ENCODE results near the gene SEC14L1. TPM values are rescaled to one million over a fixed set of nuclear protein-coding genes. Genes with fewer than 3 reads are reported as not detected.
A peak's percentile ranks its signal among the peaks of the same experiment; 100 is the strongest.

The SEC14L1 gene
- total and polyA plus RNA-seq, 4 donors, result 17.0 to 52.0 (median 26.8) TPM

DNA sequence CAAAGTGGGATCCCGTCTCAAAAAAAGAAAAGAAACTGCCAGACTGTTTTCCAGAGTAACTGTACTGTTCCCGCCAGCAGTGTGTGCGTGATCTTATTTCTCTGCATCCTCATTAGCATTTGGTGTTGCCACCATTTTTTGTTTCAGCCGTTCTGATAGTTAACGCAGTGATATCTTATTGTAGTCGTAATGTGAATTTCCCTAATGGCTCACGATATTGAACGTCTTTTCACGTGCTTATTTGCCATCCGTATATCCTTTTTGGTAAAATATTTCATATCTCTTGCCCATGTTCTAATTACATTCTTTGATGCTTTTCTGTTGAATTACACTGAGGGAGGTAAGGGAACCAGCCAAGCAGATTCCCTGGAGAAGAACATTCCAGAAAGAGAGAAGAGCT lies 92.4 kb downstream of the SEC14L1 start:
- no peak for TF ChIP-seq GABPA (IDR thresholded peaks at IDR 0.05 in 1 of 2, conservative IDR thresholded peaks at IDR 0.05 in 1 of 2)
- TF ChIP-seq, protein P1, sequence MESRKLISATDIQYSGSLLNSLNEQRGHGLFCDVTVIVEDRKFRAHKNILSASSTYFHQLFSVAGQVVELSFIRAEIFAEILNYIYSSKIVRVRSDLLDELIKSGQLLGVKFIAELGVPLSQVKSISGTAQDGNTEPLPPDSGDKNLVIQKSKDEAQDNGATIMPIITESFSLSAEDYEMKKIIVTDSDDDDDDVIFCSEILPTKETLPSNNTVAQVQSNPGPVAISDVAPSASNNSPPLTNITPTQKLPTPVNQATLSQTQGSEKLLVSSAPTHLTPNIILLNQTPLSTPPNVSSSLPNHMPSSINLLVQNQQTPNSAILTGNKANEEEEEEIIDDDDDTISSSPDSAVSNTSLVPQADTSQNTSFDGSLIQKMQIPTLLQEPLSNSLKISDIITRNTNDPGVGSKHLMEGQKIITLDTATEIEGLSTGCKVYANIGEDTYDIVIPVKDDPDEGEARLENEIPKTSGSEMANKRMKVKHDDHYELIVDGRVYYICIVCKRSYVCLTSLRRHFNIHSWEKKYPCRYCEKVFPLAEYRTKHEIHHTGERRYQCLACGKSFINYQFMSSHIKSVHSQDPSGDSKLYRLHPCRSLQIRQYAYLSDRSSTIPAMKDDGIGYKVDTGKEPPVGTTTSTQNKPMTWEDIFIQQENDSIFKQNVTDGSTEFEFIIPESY (IDR thresholded peaks at IDR 0.05), result no peak
- no peak for TF ChIP-seq YY1 (IDR thresholded peaks at IDR 0.05)
- TF ChIP-seq HNF4G (IDR thresholded peaks at IDR 0.05), result no peak
- no peak for TF ChIP-seq NR2F2 (IDR thresholded peaks at IDR 0.05)
- no peak for TF ChIP-seq FOXA2 (IDR thresholded peaks at IDR 0.05)
- TF ChIP-seq RXRA (IDR thresholded peaks at IDR 0.05), result no peak
- TF ChIP-seq, protein P2, sequence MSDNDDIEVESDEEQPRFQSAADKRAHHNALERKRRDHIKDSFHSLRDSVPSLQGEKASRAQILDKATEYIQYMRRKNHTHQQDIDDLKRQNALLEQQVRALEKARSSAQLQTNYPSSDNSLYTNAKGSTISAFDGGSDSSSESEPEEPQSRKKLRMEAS (IDR thresholded peaks at IDR 0.05), result no peak
- TF ChIP-seq, protein P3, sequence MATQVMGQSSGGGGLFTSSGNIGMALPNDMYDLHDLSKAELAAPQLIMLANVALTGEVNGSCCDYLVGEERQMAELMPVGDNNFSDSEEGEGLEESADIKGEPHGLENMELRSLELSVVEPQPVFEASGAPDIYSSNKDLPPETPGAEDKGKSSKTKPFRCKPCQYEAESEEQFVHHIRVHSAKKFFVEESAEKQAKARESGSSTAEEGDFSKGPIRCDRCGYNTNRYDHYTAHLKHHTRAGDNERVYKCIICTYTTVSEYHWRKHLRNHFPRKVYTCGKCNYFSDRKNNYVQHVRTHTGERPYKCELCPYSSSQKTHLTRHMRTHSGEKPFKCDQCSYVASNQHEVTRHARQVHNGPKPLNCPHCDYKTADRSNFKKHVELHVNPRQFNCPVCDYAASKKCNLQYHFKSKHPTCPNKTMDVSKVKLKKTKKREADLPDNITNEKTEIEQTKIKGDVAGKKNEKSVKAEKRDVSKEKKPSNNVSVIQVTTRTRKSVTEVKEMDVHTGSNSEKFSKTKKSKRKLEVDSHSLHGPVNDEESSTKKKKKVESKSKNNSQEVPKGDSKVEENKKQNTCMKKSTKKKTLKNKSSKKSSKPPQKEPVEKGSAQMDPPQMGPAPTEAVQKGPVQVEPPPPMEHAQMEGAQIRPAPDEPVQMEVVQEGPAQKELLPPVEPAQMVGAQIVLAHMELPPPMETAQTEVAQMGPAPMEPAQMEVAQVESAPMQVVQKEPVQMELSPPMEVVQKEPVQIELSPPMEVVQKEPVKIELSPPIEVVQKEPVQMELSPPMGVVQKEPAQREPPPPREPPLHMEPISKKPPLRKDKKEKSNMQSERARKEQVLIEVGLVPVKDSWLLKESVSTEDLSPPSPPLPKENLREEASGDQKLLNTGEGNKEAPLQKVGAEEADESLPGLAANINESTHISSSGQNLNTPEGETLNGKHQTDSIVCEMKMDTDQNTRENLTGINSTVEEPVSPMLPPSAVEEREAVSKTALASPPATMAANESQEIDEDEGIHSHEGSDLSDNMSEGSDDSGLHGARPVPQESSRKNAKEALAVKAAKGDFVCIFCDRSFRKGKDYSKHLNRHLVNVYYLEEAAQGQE (IDR thresholded peaks at IDR 0.05), result no peak
- no peak for TF ChIP-seq SP1 (IDR thresholded peaks at IDR 0.05)
- TF ChIP-seq HNF4A (conservative IDR thresholded peaks at IDR 0.05), result no peak
- WGBS, result 97% methylated on average over 10 of the region's 10 CpGs
- Histone ChIP-seq H3K4me1 (ENCODE audit: control insufficient read depth in 4 of 4, insufficient read depth in 4 of 4, low read length in 3 of 4) (no peaks in the 10 kb centered on the region), H3K4me3 (ENCODE audit: low read depth in 1 of 3, low read length in 3 of 3) (no peak overlapping the region), H3K27me3 (ENCODE audit: control insufficient read depth in 4 of 4, insufficient read depth in 4 of 4, low read length in 3 of 4) (no peaks in the 10 kb centered on the region), H3K36me3 (ENCODE audit: control insufficient read depth in 4 of 4, insufficient read depth in 3 of 4, low read depth in 1 of 4, low read length in 3 of 4) (no peaks in the 10 kb centered on the region), H3K9me3 (ENCODE audit: control insufficient read depth in 4 of 4, low read length in 3 of 4) (no peaks in the 10 kb centered on the region), H3K27ac (ENCODE audit: low read depth in 1 of 2, low read length in 2 of 2) (no peak overlapping the region), H3K9ac (ENCODE audit: low read depth in 1 of 2, low read length in 2 of 2) (no peak overlapping the region)
- no peak for DNase-seq (ENCODE audit: low spot score)

DNA sequence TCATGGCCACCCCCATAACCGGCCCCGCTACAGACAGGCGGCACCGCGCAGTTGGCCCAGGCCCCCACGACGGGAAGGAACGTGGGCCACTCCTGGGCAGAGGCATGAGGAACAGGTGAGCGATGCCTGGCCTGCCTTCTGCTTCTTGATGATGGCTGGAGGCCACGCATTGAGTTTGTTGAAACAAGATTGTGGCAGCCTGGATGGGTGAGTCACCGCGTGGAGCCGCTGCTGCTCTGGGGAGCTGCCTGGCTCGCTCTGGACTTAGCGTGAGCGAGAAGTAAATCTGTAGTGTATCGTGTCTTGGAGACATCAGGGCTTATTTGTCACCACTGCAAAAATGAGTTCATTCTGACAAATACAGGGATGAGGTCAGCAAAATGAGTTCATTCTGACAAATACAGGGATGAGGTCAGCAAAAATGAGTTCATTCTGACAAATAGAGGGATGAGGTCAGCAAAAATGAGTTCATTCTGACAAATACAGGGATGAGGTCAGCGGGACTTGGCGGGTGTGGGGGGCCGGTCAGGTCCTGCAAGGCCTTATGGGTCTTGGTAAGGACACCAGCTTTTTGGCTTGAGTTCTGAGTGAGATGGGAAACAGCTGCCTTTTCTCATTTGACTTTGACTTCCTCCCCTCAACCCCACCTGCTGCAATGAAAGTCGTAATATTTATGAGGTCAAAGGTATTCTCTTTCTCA lies 93.0 kb downstream of the SEC14L1 start:
- H3K27me3 ChIP-seq (ENCODE audit: control insufficient read depth in 4 of 4, insufficient read depth in 4 of 4, low read length in 3 of 4), result no peaks in the 10 kb centered on the region
- 79% methylated on average over 21 of the region's 21 CpGs for WGBS
- DNase-seq (ENCODE audit: low spot score), result no peak
- H3K9me3 ChIP-seq (ENCODE audit: control insufficient read depth in 4 of 4, low read length in 3 of 4), result no peaks in the 10 kb centered on the region
- TF ChIP-seq FOXA1 (IDR thresholded peaks at IDR 0.05) (no peak), NR2F2 (IDR thresholded peaks at IDR 0.05) (no peak), JUND (IDR thresholded peaks at IDR 0.05) (peak in 1 of 2 donors; percentile 27)
- no peak overlapping the region for H3K27ac ChIP-seq (ENCODE audit: low read depth in 1 of 2, low read length in 2 of 2)
- no peaks in the 10 kb centered on the region for H3K4me1 ChIP-seq (ENCODE audit: control insufficient read depth in 4 of 4, insufficient read depth in 4 of 4, low read length in 3 of 4)
- no peaks in the 10 kb centered on the region for H3K36me3 ChIP-seq (ENCODE audit: control insufficient read depth in 4 of 4, insufficient read depth in 3 of 4, low read depth in 1 of 4, low read length in 3 of 4)
- H3K9ac ChIP-seq (ENCODE audit: low read depth in 1 of 2, low read length in 2 of 2), result no peak overlapping the region
- H3K4me3 ChIP-seq (ENCODE audit: low read depth in 1 of 3, low read length in 3 of 3), result no peak overlapping the region

DNA sequence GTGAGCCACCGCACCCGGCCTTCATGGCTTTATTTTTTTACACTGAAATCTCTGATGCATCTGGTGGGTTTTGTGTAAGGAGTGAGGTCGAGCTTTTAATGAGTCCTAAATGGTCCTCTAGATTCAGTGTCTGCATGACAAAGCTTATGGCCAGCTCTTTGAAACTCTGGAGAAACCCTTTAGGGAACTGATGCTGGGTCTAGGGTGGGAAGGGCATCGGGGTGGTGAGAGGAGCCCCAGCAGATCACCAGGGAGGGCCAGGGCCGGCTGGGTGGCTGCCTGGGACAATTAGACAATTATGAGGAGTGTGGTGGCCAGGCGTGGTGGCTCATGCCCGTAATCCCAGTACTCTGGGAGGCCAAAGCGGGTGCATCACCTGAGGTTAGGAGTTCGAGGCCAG lies 93.9 kb downstream of the SEC14L1 start:
- no peak for DNase-seq (ENCODE audit: low spot score)
- H3K9ac ChIP-seq (ENCODE audit: low read depth in 1 of 2, low read length in 2 of 2), result no peak overlapping the region
- H3K9me3 ChIP-seq (ENCODE audit: control insufficient read depth in 4 of 4, low read length in 3 of 4), result no peaks in the 10 kb centered on the region
- WGBS, result 91% methylated on average over 9 of the region's 9 CpGs
- no peaks in the 10 kb centered on the region for H3K36me3 ChIP-seq (ENCODE audit: control insufficient read depth in 4 of 4, insufficient read depth in 3 of 4, low read depth in 1 of 4, low read length in 3 of 4)
- TF ChIP-seq FOXA2 (IDR thresholded peaks at IDR 0.05) (no peak), SP1 (IDR thresholded peaks at IDR 0.05) (no peak), HNF4G (IDR thresholded peaks at IDR 0.05) (no peak), GABPA (IDR thresholded peaks at IDR 0.05 in 1 of 2, conservative IDR thresholded peaks at IDR 0.05 in 1 of 2) (no peak), EGR1 (IDR thresholded peaks at IDR 0.05; ENCODE audit: low read depth in 2 of 2) (no peak)
- TF ChIP-seq, protein P4, sequence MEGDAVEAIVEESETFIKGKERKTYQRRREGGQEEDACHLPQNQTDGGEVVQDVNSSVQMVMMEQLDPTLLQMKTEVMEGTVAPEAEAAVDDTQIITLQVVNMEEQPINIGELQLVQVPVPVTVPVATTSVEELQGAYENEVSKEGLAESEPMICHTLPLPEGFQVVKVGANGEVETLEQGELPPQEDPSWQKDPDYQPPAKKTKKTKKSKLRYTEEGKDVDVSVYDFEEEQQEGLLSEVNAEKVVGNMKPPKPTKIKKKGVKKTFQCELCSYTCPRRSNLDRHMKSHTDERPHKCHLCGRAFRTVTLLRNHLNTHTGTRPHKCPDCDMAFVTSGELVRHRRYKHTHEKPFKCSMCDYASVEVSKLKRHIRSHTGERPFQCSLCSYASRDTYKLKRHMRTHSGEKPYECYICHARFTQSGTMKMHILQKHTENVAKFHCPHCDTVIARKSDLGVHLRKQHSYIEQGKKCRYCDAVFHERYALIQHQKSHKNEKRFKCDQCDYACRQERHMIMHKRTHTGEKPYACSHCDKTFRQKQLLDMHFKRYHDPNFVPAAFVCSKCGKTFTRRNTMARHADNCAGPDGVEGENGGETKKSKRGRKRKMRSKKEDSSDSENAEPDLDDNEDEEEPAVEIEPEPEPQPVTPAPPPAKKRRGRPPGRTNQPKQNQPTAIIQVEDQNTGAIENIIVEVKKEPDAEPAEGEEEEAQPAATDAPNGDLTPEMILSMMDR (IDR thresholded peaks at IDR 0.05; ENCODE audit: low read depth, low read length, missing input control), result no peak
- peak overlapping the region in 1 of 2 donors; percentile 46 for H3K27ac ChIP-seq (ENCODE audit: low read depth in 1 of 2, low read length in 2 of 2)
- H3K4me1 ChIP-seq (ENCODE audit: control insufficient read depth in 4 of 4, insufficient read depth in 4 of 4, low read length in 3 of 4), result no peaks in the 10 kb centered on the region
- no peaks in the 10 kb centered on the region for H3K27me3 ChIP-seq (ENCODE audit: control insufficient read depth in 4 of 4, insufficient read depth in 4 of 4, low read length in 3 of 4)
- no peak overlapping the region for H3K4me3 ChIP-seq (ENCODE audit: low read depth in 1 of 3, low read length in 3 of 3)
